ENCODE results near the gene IL1B.

IL1B gene

GRCh38 chr2:112812318-112813267, 24.0 kb downstream of the IL1B start:
- Histone ChIP-seq H3K27ac (peak overlapping the region in 3 of 21 experiments; percentile 27 to 59 (median 28)), H3K4me3 (no peak overlapping the region)

GRCh38 chr2:112811841-112812306, 24.7 kb downstream of the IL1B start:
- H3K4me3 ChIP-seq, result no peak overlapping the region
- H3K27ac ChIP-seq, result peak overlapping the region in 7 of 21 experiments; percentile 28 to 64 (median 47)

GRCh38 chr2:112811276-112811831, 25.2 kb downstream of the IL1B start:
- peak overlapping the region in 7 of 21 experiments; percentile 28 to 64 (median 47) for H3K27ac ChIP-seq
- H3K4me3 ChIP-seq, result no peak overlapping the region

GRCh38 chr2:112809112-112809511, 27.5 kb downstream of the IL1B start:
- Histone ChIP-seq H3K27ac (no peak overlapping the region), H3K4me3 (no peak overlapping the region)

GRCh38 chr2:112807233-112807807, 29.3 kb downstream of the IL1B start:
- Histone ChIP-seq H3K27ac (no peak overlapping the region), H3K4me3 (no peak overlapping the region)

- no peak overlapping the region for H3K4me3 ChIP-seq
- peak overlapping the region in 1 of 21 experiments; percentile 32 for H3K27ac ChIP-seq
These were observed 31.0 kb downstream of the IL1B start for GRCh38 chr2:112805542-112805941.

- no peak overlapping the region for H3K27ac ChIP-seq
- H3K4me3 ChIP-seq, result no peak overlapping the region
These were observed 32.7 kb downstream of the IL1B start for GRCh38 chr2:112803691-112804521.

- no peak overlapping the region for H3K4me3 ChIP-seq
- no peak overlapping the region for H3K27ac ChIP-seq
These were observed 35.5 kb downstream of the IL1B start for GRCh38 chr2:112800881-112801583.

GRCh38 chr2:112798979-112799975, 37.3 kb downstream of the IL1B start:
- no peak overlapping the region for H3K4me3 ChIP-seq
- no peak overlapping the region for H3K27ac ChIP-seq

GRCh38 chr2:112796486-112796885, 40.1 kb downstream of the IL1B start:
- no peak overlapping the region for H3K4me3 ChIP-seq
- H3K27ac ChIP-seq, result no peak overlapping the region

GRCh38 chr2:112795774-112796173, 40.8 kb downstream of the IL1B start:
- Histone ChIP-seq H3K27ac (peak overlapping the region in 1 of 21 experiments; percentile 17), H3K4me3 (no peak overlapping the region)

GRCh38 chr2:112794841-112795240, 41.7 kb downstream of the IL1B start:
- no peak overlapping the region for H3K4me3 ChIP-seq
- H3K27ac ChIP-seq, result peak overlapping the region in 3 of 21 experiments; percentile 17 to 50 (median 22)

GRCh38 chr2:112794131-112794733, 42.3 kb downstream of the IL1B start:
- H3K27ac ChIP-seq, result peak overlapping the region in 8 of 21 experiments; percentile 7 to 70 (median 42)
- H3K4me3 ChIP-seq, result no peak overlapping the region

GRCh38 chr2:112793449-112793978, 43.1 kb downstream of the IL1B start:
- Histone ChIP-seq H3K4me3 (no peak overlapping the region), H3K27ac (peak overlapping the region in 7 of 21 experiments; percentile 17 to 70 (median 42))

- Histone ChIP-seq H3K4me3 (no peak overlapping the region), H3K27ac (no peak overlapping the region)
These were observed 44.2 kb downstream of the IL1B start for GRCh38 chr2:112792419-112792818.

- H3K27ac ChIP-seq, result no peak overlapping the region
- no peak overlapping the region for H3K4me3 ChIP-seq
These were observed 44.8 kb downstream of the IL1B start for GRCh38 chr2:112791693-112792230.

GRCh38 chr2:112791019-112791418, 45.6 kb downstream of the IL1B start:
- no peak overlapping the region for H3K27ac ChIP-seq
- H3K4me3 ChIP-seq, result no peak overlapping the region
